Karpas-422 (cell line): Measurements from ENCODE around the gene SLC20A1. TPM values are rescaled to one million over a fixed set of nuclear protein-coding genes. Genes with fewer than 3 reads are reported as not detected.
A peak's percentile ranks its signal among the peaks of the same experiment; 100 is the strongest.

Experiments used
- DNase-seq: peaks from one replicate; pipeline ENCODE4 v3.0.0-alpha.2; 2015
- H2AFZ ChIP-seq: fragments of 200-600 bp; sonication (generic); 2 replicates; pipeline ENCODE4 v1.6.1; 2014; ENCODE audit warnings: antibody characterized with exemption, low read length, mixed read lengths
- H3K27ac ChIP-seq: fragments of 200-600 bp; sonication (generic); 2 replicates; pipeline ENCODE4 v1.5.1; 2014; ENCODE audit warnings: mild to moderate bottlenecking, low read length, moderate library complexity
- H3K27me3 ChIP-seq: fragments of 200-600 bp; sonication (generic); 2 replicates; pipeline ENCODE4 v1.6.1; 2014; ENCODE audit warnings: low read length, mixed read lengths
- H3K36me3 ChIP-seq: fragments of 200-600 bp; sonication (generic); 2 replicates; pipeline ENCODE4 v1.6.1; 2014; ENCODE audit warnings: low read length, mixed read lengths; ENCODE audit not compliant: insufficient read depth
- H3K4me1 ChIP-seq: fragments of 200-600 bp; sonication (generic); 2 replicates; pipeline ENCODE4 v1.6.1; 2014; ENCODE audit warnings: mild to moderate bottlenecking, low read length, mixed read lengths
- H3K4me2 ChIP-seq: fragments of 200-600 bp; sonication (generic); 2 replicates; pipeline ENCODE4 v1.6.1; 2014; ENCODE audit warnings: low read length, low read depth, mild to moderate bottlenecking; ENCODE audit not compliant: poor library complexity, severe bottlenecking
- H3K4me3 ChIP-seq: fragments of 200-600 bp; sonication (generic); 2 replicates; pipeline ENCODE4 v1.5.1; 2014; ENCODE audit warnings: mild to moderate bottlenecking, antibody characterized with exemption, low read length, mixed read lengths
- H3K79me2 ChIP-seq: fragments of 200-600 bp; sonication (generic); 2 replicates; pipeline ENCODE4 v1.6.1; 2014; ENCODE audit warnings: mild to moderate bottlenecking, low read length, mixed read lengths
- H3K9ac ChIP-seq: fragments of 200-600 bp; sonication (generic); 2 replicates; pipeline ENCODE4 v1.6.0; 2014; ENCODE audit warnings: low read length
- H3K9me2 ChIP-seq: fragments of 200-600 bp; sonication (generic), shearing (Covaris generic); replicated peaks from 2 replicates; pipeline ENCODE4 v1.6.0; 2014; ENCODE audit warnings: mild to moderate bottlenecking, low read length, moderate library complexity; ENCODE audit not compliant: insufficient read depth
- H3K9me3 ChIP-seq: fragments of 300-700, 200-600 bp; sonication (generic); 2 replicates; pipeline ENCODE4 v1.6.1; 2014; ENCODE audit warnings: low read length, mixed read lengths
- H4K20me1 ChIP-seq: fragments of 200-600 bp; sonication (generic); 2 replicates; pipeline ENCODE4 v1.6.1; 2014; ENCODE audit warnings: mild to moderate bottlenecking, antibody characterized with exemption, low read length, low read depth; ENCODE audit not compliant: insufficient read depth
- total RNA-seq: library from RNA; depleted of rRNA; stranded (reverse); fragments of >200 nt; shearing (Covaris generic); gene quantifications from 2 replicates; pipeline ENCODE4 v1.2.3, GENCODE V29; 2014; ENCODE audit warnings: low replicate concordance

The SLC20A1 gene
- total RNA-seq, 1 experiment from 2014 or later = 48.4 TPM

DNA sequence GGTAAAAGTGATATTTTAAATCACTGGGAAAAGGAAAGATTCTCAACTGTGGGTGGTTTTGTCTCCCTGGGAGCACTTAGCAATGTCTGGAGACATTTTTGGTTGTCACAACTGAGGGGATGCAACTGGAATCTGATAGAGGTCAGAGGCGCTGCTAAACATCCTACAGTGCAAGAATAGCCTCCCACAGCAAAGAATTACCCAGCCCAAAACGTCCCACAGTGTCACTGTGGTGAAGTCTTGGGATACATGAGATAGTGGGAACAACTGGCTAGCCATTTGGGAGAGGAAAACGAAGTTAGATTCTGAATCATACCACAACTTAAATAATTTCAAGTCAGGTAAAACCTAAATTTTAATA, 38.7 kb downstream of the SLC20A1 start:
- Histone ChIP-seq H2AFZ (no peak overlapping the region), H3K4me2 (no peak overlapping the region)

GRCh38 chr2:112685271-112685884, 39.6 kb downstream of the SLC20A1 start:
- Histone ChIP-seq H3K9me3 (no peaks in the 10 kb centered on the region), H3K79me2 (no peaks in the 10 kb centered on the region), H3K4me3 (no peak overlapping the region), H3K27me3 (no peaks in the 10 kb centered on the region), H3K27ac (no peak overlapping the region), H3K36me3 (no peaks in the 10 kb centered on the region), H3K9ac (no peak overlapping the region), H3K4me1 (no peaks in the 10 kb centered on the region), H2AFZ (no peak overlapping the region), H4K20me1 (no peaks in the 10 kb centered on the region), H3K9me2 (no peaks in the 10 kb centered on the region), H3K4me2 (no peak overlapping the region)
- no peak for DNase-seq

More for the DNA sequence above, 38.7 kb downstream of the SLC20A1 start:
- Histone ChIP-seq H3K9me2 (no peaks in the 10 kb centered on the region), H3K9me3 (no peaks in the 10 kb centered on the region), H4K20me1 (no peaks in the 10 kb centered on the region), H3K36me3 (no peaks in the 10 kb centered on the region), H3K27ac (no peak overlapping the region), H3K27me3 (no peaks in the 10 kb centered on the region), H3K4me1 (no peaks in the 10 kb centered on the region), H3K9ac (no peak overlapping the region), H3K4me3 (no peak overlapping the region), H3K79me2 (no peaks in the 10 kb centered on the region)
- no peak for DNase-seq

- peaks cover 4% of the 10 kb centered on the region; the same call in 1 of the 2 replicates for H3K4me1 ChIP-seq
- H3K79me2 ChIP-seq = no peaks in the 10 kb centered on the region
- DNase-seq = no peak
- no peak overlapping the region for H3K4me3 ChIP-seq
- H2AFZ ChIP-seq = no peak overlapping the region
- no peak overlapping the region for H3K9ac ChIP-seq
- no peak overlapping the region for H3K4me2 ChIP-seq
- H4K20me1 ChIP-seq = no peaks in the 10 kb centered on the region
- H3K9me3 ChIP-seq = no peaks in the 10 kb centered on the region
- H3K27ac ChIP-seq = no peak overlapping the region
- no peaks in the 10 kb centered on the region for H3K9me2 ChIP-seq
- H3K27me3 ChIP-seq = no peaks in the 10 kb centered on the region
- H3K36me3 ChIP-seq = no peaks in the 10 kb centered on the region
Measured at GRCh38 chr2:112686348-112687217, 40.8 kb downstream of the SLC20A1 start.

- DNase-seq = no peak
- H2AFZ ChIP-seq = no peak overlapping the region
- no peaks in the 10 kb centered on the region for H3K9me3 ChIP-seq
- H3K27ac ChIP-seq = no peak overlapping the region
- H3K27me3 ChIP-seq = no peaks in the 10 kb centered on the region
- no peak overlapping the region for H3K4me3 ChIP-seq
- peaks cover 4% of the 10 kb centered on the region; the same call in 1 of the 2 replicates for H3K4me1 ChIP-seq
- no peaks in the 10 kb centered on the region for H3K36me3 ChIP-seq
- H3K4me2 ChIP-seq = no peak overlapping the region
- no peak overlapping the region for H3K9ac ChIP-seq
- H4K20me1 ChIP-seq = no peaks in the 10 kb centered on the region
- H3K79me2 ChIP-seq = no peaks in the 10 kb centered on the region
- H3K9me2 ChIP-seq = no peaks in the 10 kb centered on the region
Measured at GRCh38 chr2:112687522-112687921, 41.8 kb downstream of the SLC20A1 start.

DNA sequence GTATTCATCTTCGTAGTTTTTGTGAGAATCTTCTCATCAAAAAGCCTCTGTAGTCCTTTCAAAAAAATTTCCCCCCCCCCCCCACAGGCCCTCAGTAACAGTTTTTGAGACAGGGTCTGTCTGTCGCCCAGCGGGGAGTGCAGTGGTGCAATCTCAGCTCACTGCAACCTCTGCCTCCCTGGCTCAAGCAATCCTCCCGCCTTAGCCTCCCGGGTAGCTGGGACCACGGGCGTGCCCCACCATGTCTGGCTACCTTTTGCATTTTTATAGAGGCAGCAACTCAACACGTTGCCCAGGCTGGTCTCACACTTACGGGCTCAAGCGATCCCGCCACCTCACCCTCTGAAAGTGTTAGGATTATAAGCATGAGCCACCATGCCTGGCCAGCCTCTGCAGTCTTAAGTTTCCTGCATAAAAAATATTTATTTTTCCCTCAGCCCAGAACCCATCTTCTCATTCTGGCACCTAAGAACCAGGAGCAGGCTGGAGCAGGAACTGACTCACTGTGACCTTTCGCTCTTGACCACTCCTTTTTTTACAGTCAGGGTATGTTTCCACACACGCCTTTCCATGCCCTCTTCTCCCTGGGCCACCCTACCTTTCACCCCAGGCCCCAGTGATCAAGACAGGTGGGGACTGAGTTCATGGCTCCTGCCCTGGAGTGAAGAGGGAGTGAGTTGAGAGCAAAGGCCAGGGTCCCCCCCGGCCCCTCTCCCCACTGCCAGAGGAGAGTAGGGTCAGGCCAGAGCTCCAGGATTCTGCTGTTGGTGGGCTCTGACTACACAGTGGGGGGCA, 42.5 kb downstream of the SLC20A1 start:
- DNase-seq = no peak
- Histone ChIP-seq H3K27ac (no peak overlapping the region), H4K20me1 (no peaks in the 10 kb centered on the region), H3K79me2 (no peaks in the 10 kb centered on the region), H3K9me2 (no peaks in the 10 kb centered on the region), H3K9ac (no peak overlapping the region), H3K4me1 (peaks cover 4% of the 10 kb centered on the region; the same call in 1 of the 2 replicates), H3K36me3 (no peaks in the 10 kb centered on the region), H2AFZ (no peak overlapping the region), H3K27me3 (no peaks in the 10 kb centered on the region), H3K9me3 (no peaks in the 10 kb centered on the region), H3K4me3 (no peak overlapping the region), H3K4me2 (no peak overlapping the region)

- Histone ChIP-seq H3K9me2 (no peaks in the 10 kb centered on the region), H2AFZ (peak overlapping the region; percentile 70; the same call in 1 of the 2 replicates), H3K9ac (0 out of 2 replicates have a peak overlapping the region, but pooled peaks have one; percentile 27), H3K4me3 (no peak overlapping the region; the same call in 1 of the 2 replicates), H4K20me1 (no peaks in the 10 kb centered on the region), H3K4me2 (peak overlapping the region; percentile 32), H3K27ac (no peak overlapping the region), H3K9me3 (no peaks in the 10 kb centered on the region), H3K79me2 (no peaks in the 10 kb centered on the region), H3K36me3 (no peaks in the 10 kb centered on the region), H3K27me3 (no peaks in the 10 kb centered on the region), H3K4me1 (peaks cover 4% of the 10 kb centered on the region; the same call in 1 of the 2 replicates)
- DNase-seq = peak; percentile 78
Measured at GRCh38 chr2:112690853-112691401, 45.2 kb downstream of the SLC20A1 start.

DNA sequence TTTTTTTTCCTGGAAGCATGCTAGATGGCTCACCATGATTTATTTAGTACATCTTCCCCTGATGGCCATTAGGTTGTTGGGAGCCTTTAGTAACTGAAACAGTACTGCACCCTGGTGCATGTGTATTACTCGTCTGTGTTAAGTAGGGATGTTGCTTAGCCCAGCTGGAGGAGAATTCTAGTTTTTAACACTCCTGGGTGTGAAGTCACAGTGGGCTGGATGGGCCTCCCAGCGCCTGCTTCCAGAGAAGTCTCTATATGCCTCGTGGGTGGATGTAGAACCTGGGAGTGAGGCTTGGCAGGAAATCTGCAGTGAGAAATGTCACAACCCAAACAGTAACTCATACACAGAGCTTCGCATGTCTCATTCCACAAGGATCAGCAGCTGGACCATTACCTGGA, 46.1 kb downstream of the SLC20A1 start:
- no peak overlapping the region for H3K4me3 ChIP-seq
- no peaks in the 10 kb centered on the region for H4K20me1 ChIP-seq
- H3K9me3 ChIP-seq = no peaks in the 10 kb centered on the region
- no peak overlapping the region for H2AFZ ChIP-seq
- H3K9ac ChIP-seq = no peak overlapping the region
- H3K27me3 ChIP-seq = no peaks in the 10 kb centered on the region
- no peak overlapping the region for H3K4me2 ChIP-seq
- no peak for DNase-seq
- H3K27ac ChIP-seq = no peak overlapping the region
- no peaks in the 10 kb centered on the region for H3K36me3 ChIP-seq
- peaks cover 4% of the 10 kb centered on the region; the same call in 1 of the 2 replicates for H3K4me1 ChIP-seq
- H3K79me2 ChIP-seq = no peaks in the 10 kb centered on the region
- H3K9me2 ChIP-seq = no peaks in the 10 kb centered on the region
